SIG-M5 treated with dmso at 0.1 percent for 504 hours (cell line): ENCODE results near the gene GRM7.
A peak's percentile ranks its signal among the peaks of the same experiment; 100 is the strongest.

Experiments
- DNase-seq: peaks from one replicate; lab custom pipeline; 2025; ENCODE audit not compliant: unreplicated experiment; lab: John Stamatoyannopoulos, UW

The GRM7 gene

DNA sequence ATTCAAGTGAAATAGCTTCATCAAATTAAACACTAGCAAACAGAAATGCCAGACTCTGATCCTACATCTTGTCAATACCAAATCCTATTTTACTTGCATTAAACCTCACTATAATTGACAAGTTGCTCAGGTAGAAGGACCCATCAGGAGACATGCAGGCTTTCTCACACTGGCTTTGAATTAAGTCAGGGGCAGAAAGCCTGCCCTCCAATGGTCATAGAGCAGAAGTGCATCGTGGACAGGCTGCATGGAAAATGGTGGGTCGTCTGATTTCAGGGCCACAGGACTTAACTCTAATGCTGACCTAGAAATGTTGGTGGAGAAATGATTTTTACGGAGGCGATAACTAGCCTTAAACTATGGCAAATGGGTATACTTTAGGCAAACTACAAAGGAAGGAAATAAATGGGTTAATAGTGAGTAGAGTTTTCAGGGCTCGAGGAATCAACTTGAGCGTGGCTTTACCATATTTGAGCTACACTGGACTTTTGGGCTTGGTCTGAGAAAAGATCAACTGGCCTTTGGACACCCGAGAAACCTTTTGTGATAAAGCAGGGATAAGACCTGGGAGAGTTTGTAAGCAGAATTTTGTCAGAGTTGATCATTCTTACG is 283.9 kb downstream of the GRM7 start:
- DNase-seq = peak; percentile 3

DNA sequence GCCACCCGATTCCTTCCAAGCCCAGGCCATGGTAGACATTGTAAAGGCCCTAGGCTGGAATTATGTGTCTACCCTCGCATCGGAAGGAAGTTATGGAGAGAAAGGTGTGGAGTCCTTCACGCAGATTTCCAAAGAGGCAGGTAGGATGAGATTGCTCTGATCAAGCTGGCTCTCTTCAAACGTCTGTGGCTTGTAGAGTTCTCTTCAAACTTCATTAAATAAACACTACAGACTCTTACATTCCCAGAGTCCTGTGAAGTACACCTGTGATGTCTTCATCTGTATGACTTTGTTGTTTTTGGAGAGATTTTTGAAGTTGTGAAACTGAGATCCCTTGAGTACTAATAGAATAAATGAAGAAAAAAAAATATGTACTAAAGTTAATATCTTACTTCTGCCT is 285.6 kb downstream of the GRM7 start:
- no peak for DNase-seq

DNA sequence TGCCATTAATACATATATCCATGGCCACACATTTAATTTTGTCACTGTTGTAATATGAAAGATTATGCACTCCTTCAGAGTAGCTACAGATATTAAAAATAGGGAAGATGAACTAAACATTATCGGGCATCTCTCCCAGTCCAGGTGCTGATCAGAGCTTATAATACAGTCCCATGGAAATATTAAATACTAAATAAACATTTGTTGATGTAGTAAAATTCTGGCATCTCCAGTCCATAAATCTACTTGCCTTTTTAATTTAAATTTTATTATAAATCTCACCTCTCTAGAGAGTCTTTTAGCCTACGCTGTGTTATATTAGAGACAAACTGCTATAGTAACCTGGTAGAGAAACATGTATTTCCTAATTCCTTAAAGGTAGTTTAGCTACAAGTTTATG is 297.6 kb downstream of the GRM7 start:
- DNase-seq = no peak

DNA sequence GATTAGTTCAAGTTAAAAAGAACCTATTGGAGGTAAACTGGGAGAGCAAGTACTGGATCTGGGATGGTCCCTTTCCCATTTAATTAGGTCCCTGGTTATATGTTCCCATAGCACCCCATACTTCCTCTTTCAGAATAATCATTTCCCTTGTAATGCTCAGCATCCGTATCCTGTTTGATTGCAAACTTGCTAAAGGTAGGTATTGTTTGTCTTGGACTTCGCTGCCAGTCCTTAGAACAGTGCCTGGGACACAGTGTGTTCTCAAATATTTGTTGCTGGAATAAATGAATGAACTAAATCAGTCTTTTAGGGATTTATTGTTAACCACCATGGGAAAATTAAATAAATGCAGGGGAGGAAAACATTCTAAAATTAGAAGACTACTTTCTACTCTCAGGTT is 299.8 kb downstream of the GRM7 start:
- no peak for DNase-seq

DNA sequence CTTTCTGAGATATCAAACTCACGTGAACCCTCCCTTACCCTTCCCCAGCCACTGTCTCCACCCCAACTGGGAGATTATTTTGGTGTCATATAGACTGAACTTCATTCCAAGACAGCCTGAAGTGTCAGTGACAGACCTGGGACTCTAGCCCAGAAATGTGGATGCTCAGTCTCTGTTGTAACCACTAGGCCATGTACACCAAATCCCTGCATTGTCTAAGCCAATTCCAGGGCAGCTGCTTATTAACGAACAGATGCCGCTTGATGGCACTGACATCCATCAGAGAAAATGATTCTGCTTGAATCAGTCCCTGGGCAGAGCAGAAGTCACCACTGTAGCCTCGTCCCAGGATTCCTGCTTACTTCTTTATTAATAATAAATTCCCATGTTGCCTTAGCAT is 305.5 kb downstream of the GRM7 start:
- no peak for DNase-seq

DNA sequence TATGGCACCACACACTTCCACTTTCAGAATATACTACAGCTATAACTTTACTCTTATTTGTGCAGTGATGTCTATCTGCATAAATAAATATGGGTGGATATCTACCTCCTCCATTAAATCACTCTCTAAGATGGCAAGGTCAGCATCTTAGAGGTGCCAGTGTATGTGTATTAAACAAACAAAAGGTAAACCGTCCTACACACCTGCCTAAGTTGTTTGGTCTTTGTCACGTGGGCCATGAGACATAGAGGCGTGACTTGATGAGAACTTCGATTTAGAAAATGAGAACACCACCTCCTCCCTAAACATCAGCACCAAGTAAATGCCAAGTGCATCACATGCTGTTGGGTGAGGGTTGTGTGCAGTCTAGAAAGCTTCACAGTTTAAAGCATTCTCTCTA is 310.6 kb downstream of the GRM7 start:
- no peak for DNase-seq

DNA sequence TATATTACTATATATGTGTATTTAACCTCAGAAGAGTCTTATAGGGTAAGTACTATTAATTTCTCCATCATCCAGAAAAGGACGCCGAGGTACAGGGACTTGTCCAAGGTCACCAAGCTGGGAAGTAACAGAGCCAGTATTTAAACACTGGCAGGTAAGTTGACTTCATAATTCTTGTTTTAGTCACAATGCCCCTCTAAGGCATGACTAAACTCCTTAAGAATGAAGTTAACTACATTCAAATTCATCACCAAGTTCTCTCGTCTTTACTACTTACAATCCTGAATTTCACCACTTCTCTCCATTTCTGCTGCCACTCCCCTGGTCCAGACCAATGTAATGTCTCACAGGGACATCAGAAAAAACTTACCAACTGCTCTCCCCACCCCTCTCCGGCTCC is 312.1 kb downstream of the GRM7 start:
- DNase-seq = no peak

DNA sequence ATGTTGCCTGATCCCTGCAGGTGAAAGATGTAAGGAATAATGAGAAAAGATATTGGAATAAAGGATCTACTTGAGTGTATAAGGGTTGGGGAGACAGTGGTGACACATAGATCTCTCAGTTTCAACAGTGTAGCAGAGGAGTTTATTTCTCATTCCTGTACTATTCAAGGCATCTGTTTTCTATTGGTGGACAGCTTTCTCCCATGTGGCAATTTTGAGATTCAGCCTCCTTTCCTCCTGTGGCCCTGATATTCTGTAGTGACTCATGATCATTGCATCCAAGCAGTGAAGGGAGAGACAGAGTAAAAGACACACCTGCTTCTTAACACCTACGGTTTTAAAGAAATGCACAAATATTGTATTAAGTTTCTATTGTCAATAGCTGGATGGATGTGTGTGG is 327.6 kb downstream of the GRM7 start:
- DNase-seq = no peak

DNA sequence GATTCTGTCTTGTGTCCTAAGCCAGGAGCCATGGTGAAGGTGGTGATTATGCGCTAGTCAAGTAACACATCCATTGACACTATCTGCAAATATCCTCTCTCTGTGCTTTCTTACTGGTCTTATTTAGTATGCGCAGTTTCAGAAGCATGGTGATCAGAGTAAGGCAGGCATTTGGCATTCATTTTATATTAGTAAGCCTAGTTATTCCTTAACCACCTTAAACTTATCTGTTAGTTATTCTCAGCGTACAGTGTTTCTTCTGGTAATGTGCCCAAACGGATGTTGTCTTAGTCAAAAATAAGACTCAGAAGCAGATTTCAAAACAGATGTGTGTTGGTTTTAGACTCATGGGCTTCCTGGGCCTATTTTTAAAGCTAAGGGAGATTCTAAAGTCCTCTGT is 329.2 kb downstream of the GRM7 start:
- no peak for DNase-seq

DNA sequence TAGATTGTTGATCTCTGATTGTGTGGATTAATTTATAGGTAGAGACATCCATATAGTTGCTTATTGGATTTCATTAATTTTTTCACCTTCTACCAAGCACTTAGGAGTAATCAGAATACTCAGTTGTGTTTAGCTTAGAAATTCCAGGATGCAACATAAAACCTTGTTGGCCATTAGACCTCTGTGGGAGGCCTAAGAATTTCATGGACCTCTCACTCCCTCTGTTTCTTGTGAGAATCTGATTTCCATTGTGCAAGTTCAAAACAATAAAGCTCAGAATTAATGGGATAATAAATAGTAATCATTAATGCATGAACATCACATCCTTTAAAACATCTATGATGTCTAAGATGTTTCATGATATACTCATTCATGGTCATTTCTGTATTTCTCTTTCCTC is 332.4 kb downstream of the GRM7 start:
- no peak for DNase-seq

DNA sequence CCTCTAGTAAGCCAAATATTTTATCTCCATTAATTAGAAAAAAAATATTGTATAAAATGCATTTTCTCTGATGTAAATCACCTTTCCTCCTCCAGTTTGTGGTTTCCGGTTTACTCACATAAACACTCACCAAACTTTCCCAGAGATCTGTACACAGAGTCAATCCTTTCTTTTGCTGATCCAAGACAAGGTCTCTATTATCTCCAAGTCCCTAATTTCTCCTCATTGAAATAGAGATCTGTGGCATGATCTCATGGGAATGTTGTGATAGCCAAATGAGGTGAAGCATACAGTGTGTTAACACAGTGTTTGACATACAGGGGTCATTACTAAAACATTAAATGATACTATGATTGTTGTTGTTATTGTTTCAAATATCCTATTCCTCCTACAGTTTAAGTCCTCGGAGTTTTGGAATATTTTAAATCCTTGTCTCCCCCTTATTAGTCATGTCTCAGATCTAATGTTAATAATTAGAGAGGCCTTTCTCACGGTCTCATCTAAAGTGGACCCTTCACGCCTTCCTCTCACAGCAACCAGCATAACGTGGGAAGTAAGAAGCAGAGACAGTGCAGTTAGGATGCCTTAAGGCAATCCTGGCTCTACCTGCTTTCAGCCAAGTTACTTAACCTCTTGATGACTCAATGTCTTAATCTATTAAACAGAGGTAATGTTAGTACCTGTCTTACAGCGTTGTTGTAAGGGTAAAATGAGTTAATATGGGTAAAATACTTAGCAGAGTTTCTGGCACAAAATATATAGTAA is 333.3 kb downstream of the GRM7 start:
- no peak for DNase-seq

DNA sequence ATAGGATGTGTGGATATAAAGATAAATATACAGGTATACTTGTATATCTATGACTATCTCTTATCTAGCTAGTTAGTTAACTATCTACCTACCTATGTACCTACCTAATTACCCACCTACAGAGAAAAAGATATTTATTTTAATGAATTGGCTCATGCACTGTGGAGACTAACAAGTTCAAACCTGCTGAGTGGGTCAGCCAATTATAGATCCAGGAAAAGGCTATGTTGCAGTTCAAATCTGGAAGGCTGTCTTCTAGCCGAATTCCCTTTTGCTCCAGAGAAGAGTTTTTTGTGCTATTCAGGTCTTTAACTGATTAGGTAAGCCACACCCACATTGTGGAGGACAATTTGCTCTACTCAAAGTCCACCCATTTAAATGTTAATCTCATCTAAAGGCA is 335.0 kb downstream of the GRM7 start:
- DNase-seq = no peak

DNA sequence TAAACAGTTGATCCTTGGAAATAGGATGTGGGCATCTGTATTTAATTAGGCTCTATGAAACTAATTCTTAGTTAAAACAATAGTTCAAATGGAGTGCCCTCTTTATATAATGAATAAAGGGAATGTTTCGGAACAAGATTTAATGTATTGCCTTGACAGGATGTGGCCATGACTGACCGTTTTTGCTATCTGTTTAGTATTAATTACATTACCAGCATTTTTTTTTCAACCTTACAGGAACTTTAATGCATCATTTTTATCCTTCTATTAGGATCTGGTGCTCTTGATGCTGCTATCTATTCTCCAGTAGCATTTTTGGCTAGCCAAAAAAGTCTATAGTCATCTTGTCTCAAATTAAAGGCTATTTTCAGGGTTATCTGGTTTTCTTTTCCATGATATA is 340.9 kb downstream of the GRM7 start:
- no peak for DNase-seq

DNA sequence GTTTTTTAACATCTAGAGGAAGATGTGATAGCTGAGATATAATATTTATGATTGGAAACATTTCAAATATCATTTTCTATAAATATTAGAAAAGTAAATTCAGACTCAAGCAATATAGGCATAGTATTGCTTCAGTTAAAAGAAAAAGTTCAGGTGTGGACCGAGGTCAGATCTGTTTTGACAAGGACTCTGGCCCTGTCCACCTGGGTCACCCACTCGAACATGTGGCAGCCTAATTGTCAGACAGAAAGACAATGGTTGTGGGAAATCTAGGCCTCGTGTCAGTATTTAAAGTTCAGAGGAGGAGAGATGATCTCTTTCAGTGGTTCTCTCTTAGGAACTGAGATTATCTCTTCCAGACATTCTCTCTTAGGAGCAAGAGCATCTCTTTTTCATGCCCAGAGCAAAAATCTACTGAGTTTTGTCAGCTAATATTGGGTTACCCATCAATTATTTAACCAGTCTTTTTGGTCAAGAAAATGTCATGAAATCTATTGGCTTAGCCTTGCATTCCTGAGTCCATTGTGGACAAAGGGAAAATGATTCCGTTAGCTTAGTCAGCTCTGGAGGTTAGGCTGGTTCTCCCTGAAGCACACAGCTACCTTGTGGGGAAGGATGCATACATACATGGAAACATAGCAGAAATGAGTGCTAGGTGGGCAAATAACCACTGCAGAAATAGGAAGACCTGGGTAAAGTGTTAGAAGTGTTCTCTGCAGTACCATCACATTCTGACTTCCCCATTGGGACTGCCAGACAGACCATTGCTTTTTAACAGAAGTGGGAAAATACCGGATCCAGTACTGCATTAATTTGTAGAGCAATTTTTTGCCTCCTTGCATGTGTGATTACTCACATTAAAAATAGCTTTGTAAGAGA is 343.3 kb downstream of the GRM7 start:
- no peak for DNase-seq

DNA sequence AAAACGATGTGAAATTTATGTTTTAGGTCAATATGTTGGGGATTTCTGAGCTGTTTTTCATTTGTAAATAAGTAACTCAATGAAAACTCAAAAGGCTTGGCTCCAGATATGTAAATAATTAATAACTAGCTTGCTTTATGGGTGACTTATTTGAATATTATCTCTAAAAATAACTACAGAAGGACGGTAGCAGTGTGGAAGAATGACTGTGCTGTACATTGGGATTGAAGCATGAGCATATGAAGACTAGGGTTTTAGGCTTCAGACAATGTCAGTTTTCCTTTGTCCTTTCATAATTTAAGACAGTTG is 343.9 kb downstream of the GRM7 start:
- no peak for DNase-seq

DNA sequence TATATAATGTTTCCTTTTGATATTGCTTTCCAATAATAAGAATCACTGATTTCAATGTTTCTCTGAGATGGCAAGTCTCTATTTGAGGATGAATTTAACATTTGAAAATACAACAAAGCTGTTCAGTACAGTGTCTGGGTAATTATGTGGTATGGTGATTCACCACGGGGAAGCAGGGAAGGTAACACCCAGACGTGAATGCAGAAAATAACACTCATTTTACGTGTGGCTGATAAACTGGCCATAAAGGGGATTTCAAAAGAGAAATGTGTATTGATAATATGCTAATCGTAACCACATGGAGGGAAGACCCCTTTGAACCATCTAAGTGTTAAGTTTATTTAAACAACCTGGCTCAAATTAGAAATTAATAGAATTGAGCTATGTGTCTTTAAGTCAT is 344.6 kb downstream of the GRM7 start:
- DNase-seq = no peak

DNA sequence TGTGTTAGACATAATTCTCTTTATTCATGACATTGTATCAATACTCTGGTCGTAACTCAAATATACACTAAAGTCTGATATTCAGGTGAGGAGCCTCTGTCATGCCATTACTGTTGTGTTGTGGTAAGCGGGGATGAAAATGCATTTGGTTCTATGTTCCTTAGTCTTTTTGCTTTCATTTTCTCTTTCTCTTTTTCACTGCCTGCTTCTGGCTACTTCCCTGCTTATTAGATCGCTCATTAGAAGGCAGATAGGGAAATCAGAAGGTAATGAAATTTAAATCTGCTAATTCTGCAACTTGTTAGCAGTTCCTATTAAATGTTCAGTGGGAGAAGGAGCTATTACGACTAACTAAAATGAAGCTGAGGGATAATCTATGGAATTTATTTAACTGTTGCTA is 345.0 kb downstream of the GRM7 start:
- DNase-seq = no peak

DNA sequence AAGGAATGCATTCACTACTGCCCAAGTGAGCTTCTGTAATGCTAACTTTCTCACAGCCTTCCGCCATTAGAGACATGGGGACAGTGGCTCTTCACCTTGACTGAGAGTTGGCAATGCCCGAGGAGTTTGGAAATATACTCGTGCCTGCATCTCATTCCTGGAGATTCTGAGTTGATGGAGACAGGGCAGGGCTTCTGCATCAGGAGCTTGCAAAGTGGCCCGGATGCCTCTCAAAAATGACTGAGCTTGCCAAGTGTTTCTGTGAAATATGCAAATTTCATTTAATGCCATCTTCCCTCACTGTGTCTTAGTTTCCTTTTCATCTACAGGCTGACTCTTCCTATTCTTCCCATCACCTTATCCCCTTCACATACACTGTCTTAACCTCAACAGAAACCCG is 346.2 kb downstream of the GRM7 start:
- DNase-seq = no peak

DNA sequence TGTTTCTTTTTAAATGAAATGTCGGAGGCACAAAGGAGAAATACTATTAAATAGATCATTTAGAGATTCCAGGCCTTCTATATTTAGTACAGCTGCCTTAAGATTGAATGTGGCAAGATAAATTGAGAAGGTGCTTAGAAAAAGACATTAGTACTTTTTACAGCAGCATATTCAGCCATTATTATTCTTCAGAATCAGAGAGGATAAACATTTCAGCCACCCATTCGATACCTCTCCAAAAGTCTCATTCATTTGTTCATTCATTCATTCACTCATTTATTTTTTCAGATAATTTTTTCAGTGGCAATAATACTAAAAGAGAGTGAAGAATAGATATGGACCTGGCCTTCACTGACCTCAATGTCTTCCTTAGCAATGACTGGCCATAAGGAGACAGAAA is 347.0 kb downstream of the GRM7 start:
- no peak for DNase-seq

DNA sequence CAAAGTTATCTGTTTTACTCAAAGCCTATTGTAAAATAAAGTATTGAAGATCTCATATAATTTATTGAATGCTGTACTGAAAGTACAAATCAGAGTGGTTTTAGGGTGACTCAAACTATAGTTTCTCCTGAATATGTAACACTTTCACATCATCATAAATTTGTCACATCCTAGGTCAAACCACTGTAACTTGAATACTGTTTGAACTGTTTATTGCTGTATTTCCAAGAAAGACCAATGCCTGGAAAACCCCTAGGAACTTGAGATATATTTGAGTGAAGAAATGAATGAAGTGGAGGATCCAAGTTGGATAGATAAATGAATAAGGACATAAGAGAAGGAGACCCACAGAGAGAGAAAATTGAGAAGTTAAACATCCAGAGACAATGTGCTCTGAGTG is 348.2 kb downstream of the GRM7 start:
- no peak for DNase-seq

DNA sequence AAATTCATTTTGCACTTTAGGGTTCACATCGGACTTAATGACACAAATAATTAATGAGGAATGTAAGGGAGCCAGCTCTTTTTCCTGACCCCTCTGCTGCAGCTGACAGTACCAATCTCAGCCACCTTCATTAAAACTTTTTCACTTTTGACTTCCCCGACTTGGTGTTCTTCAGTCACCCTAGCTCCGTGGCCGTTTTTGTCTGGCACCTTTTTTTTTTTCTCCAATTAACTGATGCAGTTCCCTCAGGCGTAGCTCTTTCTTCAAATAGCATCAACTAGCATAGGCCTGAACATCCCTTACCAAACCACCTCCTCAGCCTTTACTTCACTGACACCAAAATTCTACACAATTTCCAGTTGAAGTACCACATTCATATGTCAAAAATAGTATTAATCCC is 350.8 kb downstream of the GRM7 start:
- no peak for DNase-seq

DNA sequence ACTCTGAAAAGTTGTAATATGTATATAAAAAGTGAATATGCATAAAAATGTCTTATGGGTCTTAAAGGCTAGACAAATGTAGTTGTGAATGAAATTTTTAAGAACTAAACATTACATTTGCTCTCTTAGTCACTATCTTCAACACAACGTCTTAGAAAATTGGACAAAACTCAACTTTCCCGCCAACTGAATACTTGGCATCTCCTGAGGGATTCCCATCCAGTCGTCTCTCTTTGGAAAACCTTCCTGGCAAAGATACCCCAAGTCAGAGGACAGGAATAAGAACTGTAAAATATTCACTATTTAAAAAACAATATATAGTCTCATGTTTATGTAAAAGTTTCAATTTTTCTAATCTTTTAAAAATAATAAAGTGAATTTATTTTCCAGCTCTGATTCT is 354.8 kb downstream of the GRM7 start:
- no peak for DNase-seq
